Adrenal gland (tissue), 5 donors: Measurements from ENCODE around the gene FGF12.

Experiments used
- CTCF ChIP-seq, 6 experiments: fragments of 450-650 bp in 4 of 6; fragments of 200-600 bp in 2 of 6; sonication (generic) in 1 of 6; IDR thresholded peaks; 1 replicate in 5 of 6; 2 replicates in 1 of 6; pipeline versions ENCODE4 v1.5.1 to v1.8.0; 2016 to 2021; ENCODE audit warnings: antibody characterized with exemption in 6 of 6, mild to moderate bottlenecking in 2 of 6, moderate library complexity in 1 of 6
- POLR2A ChIP-seq, 2 donors: fragments of 450-650 bp; IDR thresholded peaks; one replicate each; pipeline ENCODE4 v1.6.1; 2017; ENCODE audit warnings: antibody characterized with exemption in 2 of 2, mild to moderate bottlenecking in 2 of 2, moderate library complexity in 1 of 2
- donor health status: DM: no; HTN: no; CAD: no.

- TF ChIP-seq CTCF (IDR thresholded peaks at IDR 0.05), result no peak
- no peak for TF ChIP-seq POLR2A (IDR thresholded peaks at IDR 0.05)
Measured at GRCh38 chr3:192545333-192545732, 182.0 kb downstream of the FGF12 start.
